Right lobe of liver (tissue), 4 donors: ENCODE data around the gene TNFSF8.

Source experiments
- CTCF ChIP-seq, 4 donors: fragments of 200-600 bp in 3 of 4; fragments of 450-650 bp in 1 of 4; IDR thresholded peaks; one replicate each; pipeline versions ENCODE4 v1.5.1 to v1.8.0; 2016 to 2022; ENCODE audit warnings: antibody characterized with exemption in 4 of 4, mild to moderate bottlenecking in 2 of 4
- POLR2A ChIP-seq: fragments of 450-650 bp; IDR thresholded peaks from one replicate; pipeline ENCODE4 v1.6.1; 2017; ENCODE audit warnings: antibody characterized with exemption, mild to moderate bottlenecking
- donor health status: DM: no; HTN: no; CAD: no.
- donor health status: DM: no; HTN: no; CAD: no.
- donor health status: DM: no; HTN: yes; CAD: no.

DNA sequence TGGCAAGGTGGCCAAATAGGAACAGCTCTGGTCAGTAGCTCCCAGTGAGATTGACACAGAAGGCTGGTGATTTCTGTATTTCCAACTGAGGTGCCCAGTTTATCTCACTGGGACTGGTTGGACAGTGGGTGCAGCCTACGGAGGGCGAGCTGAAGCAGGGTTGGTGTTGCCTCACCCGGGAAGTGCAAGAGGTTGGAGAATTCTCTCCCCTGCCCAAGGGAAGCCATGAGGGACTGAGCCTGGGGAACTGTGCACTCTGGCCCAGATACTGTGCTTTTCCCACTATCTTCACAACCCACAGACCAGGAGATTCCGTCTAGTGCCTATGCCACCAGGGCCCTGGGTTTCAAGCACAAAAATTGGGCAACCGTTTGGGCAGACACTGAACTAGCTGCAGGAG, 61.0 kb downstream of the TNFSF8 start:
- TF ChIP-seq POLR2A (no peak), CTCF (IDR thresholded peaks at IDR 0.05) (no peak)
